Endothelial cell of umbilical vein (primary cell): ENCODE data around the gene CCDC9B. TPM values are rescaled to one million over a fixed set of nuclear protein-coding genes. Genes with fewer than 3 reads are reported as not detected.
A peak's percentile ranks its signal among the peaks of the same experiment; 100 is the strongest.

ENCODE experiments used
- BruUV-seq: library from RNA; stranded (reverse); fragments of 400-500 nt; replicated peaks from 2 replicates; lab custom pipeline; 2021; lab: Mats Ljungman, UMichigan
- CTCF ChIA-PET: fragments of 300-600, 350-600 bp; sonication (Branson Sonifier 250); formaldehyde crosslinking; loops from one replicate; lab custom pipeline; 2021; ENCODE audit warnings: antibody characterized with exemption, inconsistent platforms; lab: Charles Lee
- POLR2A ChIA-PET: fragments of 300-600, 350-600 bp; sonication (Branson Sonifier 250); formaldehyde crosslinking; loops from one replicate; lab custom pipeline; 2021; ENCODE audit warnings: antibody characterized with exemption, inconsistent platforms; lab: Charles Lee
- DNase-seq: peaks from one replicate; pipeline ENCODE4 v3.0.0-alpha.2; 2011; ENCODE audit warnings: low read depth, low spot score
- FAIRE-seq: peaks from 2 replicates; lab custom pipeline; 2011; peaks lifted over from hg19 to GRCh38; lab: Jason Lieb, UNC
- H2AFZ ChIP-seq: 2 replicates; pipeline ENCODE4 v1.6.0; 2012; ENCODE audit warnings: low read depth, low read length, control low read depth, inconsistent platforms
- H3K27ac ChIP-seq: 2 replicates; pipeline ENCODE4 v1.5.1; 2011; ENCODE audit warnings: low read depth, mild to moderate bottlenecking, control low read depth, low read length, moderate library complexity; ENCODE audit not compliant: insufficient read depth
- H3K27me3 ChIP-seq, 2 experiments: 2 replicates each; pipeline versions ENCODE4 v1.6.0 to v1.6.1; 2011; ENCODE audit warnings: low read length in 2 of 2, mixed read lengths in 1 of 2; ENCODE audit not compliant: control insufficient read depth in 2 of 2, insufficient read depth in 2 of 2
- H3K36me3 ChIP-seq, 2 experiments: 2 replicates in 1 of 2; 3 replicates in 1 of 2; pipeline ENCODE4 v1.5.1; 2011; ENCODE audit warnings: low read length in 2 of 2, mild to moderate bottlenecking in 1 of 2, moderate library complexity in 1 of 2; ENCODE audit not compliant: control insufficient read depth in 2 of 2, insufficient read depth in 2 of 2; ENCODE audit errors: extremely low read depth in 1 of 2
- H3K4me1 ChIP-seq: 3 replicates; pipeline ENCODE4 v1.5.1; 2011; ENCODE audit warnings: mild to moderate bottlenecking, low read length; ENCODE audit not compliant: control insufficient read depth, insufficient read depth; ENCODE audit errors: extremely low read depth
- H3K4me2 ChIP-seq: 2 replicates; pipeline ENCODE4 v1.6.1; 2011; ENCODE audit warnings: low read length, control low read depth, mixed read lengths; ENCODE audit not compliant: insufficient read depth
- H3K4me3 ChIP-seq, 3 experiments: fragments of 200-600 bp in 1 of 3; sonication (generic), shearing (Covaris generic) in 1 of 3; replicated peaks in 1 of 3; 2 replicates each; pipeline ENCODE4 v1.5.1; 2011 to 2016; ENCODE audit warnings: control low read depth in 3 of 3, low read length in 3 of 3, mild to moderate bottlenecking in 2 of 3, inconsistent platforms in 1 of 3, low read depth in 1 of 3, moderate library complexity in 1 of 3; ENCODE audit not compliant: insufficient read depth in 1 of 3
- H3K79me2 ChIP-seq: 2 replicates; pipeline ENCODE4 v1.6.0; 2012; ENCODE audit warnings: low read length, inconsistent platforms; ENCODE audit not compliant: control insufficient read depth, insufficient read depth
- H3K9ac ChIP-seq: replicated peaks from 2 replicates; pipeline ENCODE3; 2011; ENCODE audit warnings: low read length, control low read depth; ENCODE audit not compliant: insufficient read depth; ENCODE audit errors: extremely low read depth
- H3K9me1 ChIP-seq: replicated peaks from 3 replicates; pipeline ENCODE4 v1.6.0; 2011; ENCODE audit warnings: mild to moderate bottlenecking, low read length; ENCODE audit not compliant: control insufficient read depth, insufficient read depth; ENCODE audit errors: extremely low read depth
- H3K9me3 ChIP-seq: replicated peaks from 2 replicates; pipeline ENCODE4 v1.5.1; 2012; ENCODE audit warnings: low read length, inconsistent platforms; ENCODE audit not compliant: control insufficient read depth, insufficient read depth
- H4K20me1 ChIP-seq: replicated peaks from 2 replicates; pipeline ENCODE3; 2011; ENCODE audit warnings: mild to moderate bottlenecking, low read length; ENCODE audit not compliant: control insufficient read depth, insufficient read depth; ENCODE audit errors: extremely low read depth
- GATA2 ChIP-seq: IDR thresholded peaks from 2 replicates; pipeline ENCODE4 v1.7.0; 2011; ENCODE audit warnings: low read depth, mild to moderate bottlenecking, moderate library complexity, mixed read lengths, low read length; ENCODE audit not compliant: insufficient read length, insufficient read depth
- MYC ChIP-seq: IDR thresholded peaks from one replicate; pipeline ENCODE4 v1.6.1; 2011; ENCODE audit warnings: mild to moderate bottlenecking, low read depth, low read length
- POLR2A ChIP-seq: IDR thresholded peaks from 2 replicates; pipeline ENCODE4 v1.6.1; 2012; ENCODE audit warnings: low read depth, mild to moderate bottlenecking, control low read depth, low read length
- dilution Hi-C: fragments of 300-500 bp; cut with MboI; formaldehyde crosslinking; loops from one replicate; pipeline ENCODE4 v1.15.0; 2019; ENCODE audit warnings: low sequenced_read_pairs; ENCODE audit not compliant: extremely low pct_ligation_motif_present
- intact Hi-C: fragments of 100-400 bp; cut with micrococcal nuclease; formaldehyde crosslinking; loops from one replicate; pipeline ENCODE4 v1.10.0; 2022
- polyA plus RNA-seq, 4 experiments: library from polyadenylated mRNA; depleted of rRNA in 3 of 4; stranded (reverse) in 3 of 4; unstranded in 1 of 4; fragments of >200 nt; gene quantifications; 2 replicates each; pipeline versions ENCODE4 v1.2.1 to v1.2.3, GENCODE V29; 2011 to 2012; ENCODE audit warnings: missing spikeins in 1 of 4
- total RNA-seq: library from RNA; stranded (reverse); gene quantifications from 2 replicates; pipeline ENCODE4 v1.2.3, GENCODE V29; 2021
- TF ChIP-seq, protein P1 (sequence below), 2 donors: IDR thresholded peaks; 1 replicate in 1 of 2; 2 replicates in 1 of 2; pipeline ENCODE4 v1.5.1; 2011; ENCODE audit warnings: low read length in 2 of 2, mild to moderate bottlenecking in 2 of 2, moderate library complexity in 2 of 2, control low read depth in 1 of 2, inconsistent platforms in 1 of 2, low read depth in 1 of 2; ENCODE audit not compliant: insufficient read depth in 1 of 2; ENCODE audit errors: extremely low read depth in 1 of 2

The CCDC9B gene
- total and polyA plus RNA-seq, 2 donors (not counting 3 experiments of a cell fraction or from before 2014, with no cell fraction given): 7.6 to 46.0 TPM

DNA sequence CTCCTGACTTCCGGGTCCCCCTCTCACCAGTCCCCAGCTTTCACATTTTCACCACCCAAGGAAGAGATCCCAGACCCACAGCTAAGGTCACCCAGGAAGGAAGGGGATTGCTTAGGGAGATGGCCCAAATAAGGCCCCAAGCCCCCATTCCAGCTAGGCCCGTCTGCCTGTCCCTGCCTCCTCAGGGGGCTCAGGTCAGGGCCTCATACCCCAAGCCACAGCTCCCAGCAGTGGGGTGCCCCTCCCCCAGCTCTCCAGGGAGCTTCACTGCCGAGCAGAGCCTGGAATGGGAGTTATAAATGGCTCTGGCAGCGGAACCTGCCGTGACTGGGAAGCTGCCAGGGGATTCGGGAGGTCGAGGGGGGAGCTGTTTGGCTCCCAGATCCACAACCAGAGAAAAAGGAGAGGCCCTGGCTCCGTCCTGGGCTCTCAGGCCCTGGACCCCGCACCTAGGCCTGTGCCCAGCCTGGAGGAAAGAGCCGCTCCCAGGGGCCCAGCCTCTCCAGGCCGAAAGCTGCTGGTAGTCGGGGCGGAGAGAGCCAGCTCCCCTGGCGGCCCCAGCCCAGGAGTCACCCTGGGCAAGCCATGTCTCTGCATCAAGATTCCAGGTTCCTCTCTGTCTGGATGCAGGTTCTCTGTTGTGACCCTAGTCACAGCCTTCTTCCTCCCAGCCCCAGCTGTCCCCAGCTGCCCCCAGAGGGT, 550 bp downstream of the CCDC9B start:
- dilution Hi-C loops: no loop called here
- Histone ChIP-seq H3K27ac (peak overlapping the region; percentile 94), H3K36me3 (peaks cover 0 to 6% of the 10 kb centered on the region in 2 experiments), H3K9me1 (no peaks in the 10 kb centered on the region), H4K20me1 (no peaks in the 10 kb centered on the region), H3K79me2 (peaks cover 11% of the 10 kb centered on the region), H3K9ac (peak overlapping the region; percentile 86), H3K9me3 (no peaks in the 10 kb centered on the region), H3K4me1 (peaks cover 63% of the 10 kb centered on the region), H2AFZ (peak overlapping the region; percentile 65), H3K4me2 (peak overlapping the region; percentile 44), H3K4me3 (peak overlapping the region; percentile 12 to 57 (median 20)), H3K27me3 (no peaks in the 10 kb centered on the region)
- TSS peak; percentile 32 for BruUV-seq
- DNase-seq (peak; percentile 67), FAIRE-seq (peak; percentile 77)
- intact Hi-C loops: no loop called here
- no peak for TF ChIP-seq POLR2A
- no peak for TF ChIP-seq GATA2
- TF ChIP-seq, protein P1, sequence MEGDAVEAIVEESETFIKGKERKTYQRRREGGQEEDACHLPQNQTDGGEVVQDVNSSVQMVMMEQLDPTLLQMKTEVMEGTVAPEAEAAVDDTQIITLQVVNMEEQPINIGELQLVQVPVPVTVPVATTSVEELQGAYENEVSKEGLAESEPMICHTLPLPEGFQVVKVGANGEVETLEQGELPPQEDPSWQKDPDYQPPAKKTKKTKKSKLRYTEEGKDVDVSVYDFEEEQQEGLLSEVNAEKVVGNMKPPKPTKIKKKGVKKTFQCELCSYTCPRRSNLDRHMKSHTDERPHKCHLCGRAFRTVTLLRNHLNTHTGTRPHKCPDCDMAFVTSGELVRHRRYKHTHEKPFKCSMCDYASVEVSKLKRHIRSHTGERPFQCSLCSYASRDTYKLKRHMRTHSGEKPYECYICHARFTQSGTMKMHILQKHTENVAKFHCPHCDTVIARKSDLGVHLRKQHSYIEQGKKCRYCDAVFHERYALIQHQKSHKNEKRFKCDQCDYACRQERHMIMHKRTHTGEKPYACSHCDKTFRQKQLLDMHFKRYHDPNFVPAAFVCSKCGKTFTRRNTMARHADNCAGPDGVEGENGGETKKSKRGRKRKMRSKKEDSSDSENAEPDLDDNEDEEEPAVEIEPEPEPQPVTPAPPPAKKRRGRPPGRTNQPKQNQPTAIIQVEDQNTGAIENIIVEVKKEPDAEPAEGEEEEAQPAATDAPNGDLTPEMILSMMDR (IDR thresholded peaks at IDR 0.05; ENCODE audit: extremely low read depth in 1 of 2, insufficient read depth in 1 of 2, low read depth in 1 of 2, low read length in 2 of 2): no peak
- CTCF ChIA-PET: interaction anchor here (0.7 to 9.1 kb wide), 17 partner anchors 9 to 156 kb away, joined by 3 to 287 read pairs (median 8); partner anchors contain the start of genes BAHD1, DISP2, INAFM2 and KNSTRN
- POLR2A ChIA-PET: interaction anchor here (0.8 to 2.1 kb wide), 3 partner anchors 12 to 25 kb away, joined by 3 to 12 read pairs (median 6); no protein-coding TSS in a partner anchor

DNA sequence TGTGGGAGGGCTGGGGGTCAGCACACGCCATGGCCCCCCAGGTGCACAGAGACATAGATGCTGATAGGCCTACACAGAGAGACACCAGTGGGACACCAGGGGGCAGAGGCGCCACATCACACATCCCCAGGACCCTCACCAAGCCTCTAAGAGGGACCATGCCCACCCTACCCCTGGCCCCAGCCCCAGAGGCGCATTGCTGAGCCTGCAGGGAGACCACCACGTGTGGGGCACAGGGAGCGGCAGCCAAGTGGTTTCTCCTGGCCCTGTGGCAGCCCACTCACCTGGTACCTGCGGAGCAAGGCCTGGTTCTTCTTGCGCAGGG, 1.2 kb downstream of the CCDC9B start:
- Histone ChIP-seq H2AFZ (no peak overlapping the region), H4K20me1 (no peaks in the 10 kb centered on the region), H3K79me2 (peaks cover 11% of the 10 kb centered on the region), H3K27ac (peak overlapping the region; percentile 94), H3K9me3 (no peaks in the 10 kb centered on the region), H3K9me1 (no peaks in the 10 kb centered on the region), H3K27me3 (no peaks in the 10 kb centered on the region), H3K9ac (peak overlapping the region; percentile 86), H3K4me3 (peak overlapping the region in 2 of 3 experiments; percentile 20 to 57), H3K4me1 (peaks cover 67% of the 10 kb centered on the region), H3K36me3 (peaks cover 0 to 8% of the 10 kb centered on the region in 2 experiments), H3K4me2 (peak overlapping the region; percentile 44)
- dilution Hi-C loops (no loop called here), intact Hi-C loops (loop anchor here (1.0 kb wide), 1 partner anchor 83 kb away; no protein-coding TSS in a partner anchor)
- TF ChIP-seq MYC: no peak
- TF ChIP-seq, protein P1 (IDR thresholded peaks at IDR 0.05; ENCODE audit: extremely low read depth in 1 of 2, insufficient read depth in 1 of 2, low read depth in 1 of 2, low read length in 2 of 2): peak in 1 of 2 donors; percentile 29
- DNase-seq: no peak
- no TSS peak for BruUV-seq
- ChIA-PET POLR2A (interaction anchor here (2.0 to 2.1 kb wide), 2 partner anchors 12 to 17 kb away, joined by 6 to 12 read pairs; no protein-coding TSS in a partner anchor), CTCF (interaction anchor here (0.7 to 9.1 kb wide), 18 partner anchors 8 to 122 kb away, joined by 3 to 287 read pairs (median 8); partner anchors contain the start of genes ANKRD63, BAHD1, DISP2 and INAFM2)
- no peak for FAIRE-seq
